ENCODE results near the gene TCERG1L.

The TCERG1L gene

GRCh38 chr10:131166486-131166885 is 145.0 kb downstream of the TCERG1L start:
- Histone ChIP-seq H3K4me3 (IDR thresholded peaks at IDR 0.05; ENCODE audit: insufficient read depth, low read depth, low read length) (no peak overlapping the region), H3K4me1 (ENCODE audit: low read depth, poor library complexity, severe bottlenecking) (no peaks in the 10 kb centered on the region), H3K36me3 (ENCODE audit: insufficient read depth) (no peaks in the 10 kb centered on the region), H3K79me2 (ENCODE audit: insufficient read depth, low read depth) (no peaks in the 10 kb centered on the region), H2AFZ (ENCODE audit: low read depth) (no peak overlapping the region), H3K9ac (no peak overlapping the region), H3K27me3 (ENCODE audit: insufficient read depth, low read depth) (no peaks in the 10 kb centered on the region), H3K27ac (no peak overlapping the region), H3K4me2 (no peak overlapping the region), H4K20me1 (ENCODE audit: insufficient read depth) (no peaks in the 10 kb centered on the region)
- no peak for TF ChIP-seq CTCF (conservative IDR thresholded peaks at IDR 0.05; ENCODE audit: low read depth, low read length)

DNA sequence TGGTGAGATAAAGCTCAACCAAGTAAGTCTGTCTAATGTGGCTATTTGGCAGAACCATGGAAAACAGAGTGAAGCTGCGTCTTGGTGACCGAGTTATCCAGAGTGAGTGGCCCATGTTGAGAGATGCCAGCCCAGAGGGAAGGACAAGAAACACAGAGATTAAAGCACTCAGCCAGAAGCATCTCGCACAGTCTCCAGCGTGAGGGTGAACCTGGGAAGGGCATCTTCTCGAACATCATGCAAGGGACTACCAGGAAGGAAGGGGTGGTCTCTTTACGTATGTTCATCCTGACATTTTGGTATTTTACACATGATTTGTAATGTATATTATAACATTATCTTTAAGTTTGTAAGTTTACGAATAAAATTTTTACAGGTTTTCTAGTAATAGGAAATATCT is 146.4 kb downstream of the TCERG1L start:
- H3K27me3 ChIP-seq (ENCODE audit: insufficient read depth, low read depth) = no peaks in the 10 kb centered on the region
- no peak overlapping the region for H3K4me2 ChIP-seq
- H3K79me2 ChIP-seq (ENCODE audit: insufficient read depth, low read depth) = no peaks in the 10 kb centered on the region
- no peaks in the 10 kb centered on the region for H4K20me1 ChIP-seq (ENCODE audit: insufficient read depth)
- no peak overlapping the region for H2AFZ ChIP-seq (ENCODE audit: low read depth)
- no peak overlapping the region for H3K4me3 ChIP-seq (IDR thresholded peaks at IDR 0.05; ENCODE audit: insufficient read depth, low read depth, low read length)
- H3K36me3 ChIP-seq (ENCODE audit: insufficient read depth) = no peaks in the 10 kb centered on the region
- TF ChIP-seq CTCF (conservative IDR thresholded peaks at IDR 0.05; ENCODE audit: low read depth, low read length) = no peak
- no peak overlapping the region for H3K9ac ChIP-seq
- no peak overlapping the region for H3K27ac ChIP-seq
- no peaks in the 10 kb centered on the region for H3K4me1 ChIP-seq (ENCODE audit: low read depth, poor library complexity, severe bottlenecking)

GRCh38 chr10:131162866-131163843 is 148.4 kb downstream of the TCERG1L start:
- no peak overlapping the region for H3K27ac ChIP-seq
- no peaks in the 10 kb centered on the region for H3K36me3 ChIP-seq (ENCODE audit: insufficient read depth)
- TF ChIP-seq CTCF (conservative IDR thresholded peaks at IDR 0.05; ENCODE audit: low read depth, low read length) = no peak
- H3K4me2 ChIP-seq = no peak overlapping the region
- H4K20me1 ChIP-seq (ENCODE audit: insufficient read depth) = no peaks in the 10 kb centered on the region
- no peak overlapping the region for H3K4me3 ChIP-seq (IDR thresholded peaks at IDR 0.05; ENCODE audit: insufficient read depth, low read depth, low read length)
- H3K9ac ChIP-seq = no peak overlapping the region
- no peaks in the 10 kb centered on the region for H3K27me3 ChIP-seq (ENCODE audit: insufficient read depth, low read depth)
- H2AFZ ChIP-seq (ENCODE audit: low read depth) = no peak overlapping the region
- no peaks in the 10 kb centered on the region for H3K79me2 ChIP-seq (ENCODE audit: insufficient read depth, low read depth)
- H3K4me1 ChIP-seq (ENCODE audit: low read depth, poor library complexity, severe bottlenecking) = no peaks in the 10 kb centered on the region

- Histone ChIP-seq H3K4me1 (ENCODE audit: low read depth, poor library complexity, severe bottlenecking) (no peaks in the 10 kb centered on the region), H3K79me2 (ENCODE audit: insufficient read depth, low read depth) (no peaks in the 10 kb centered on the region), H3K4me3 (IDR thresholded peaks at IDR 0.05; ENCODE audit: insufficient read depth, low read depth, low read length) (no peak overlapping the region)
Observed at GRCh38 chr10:131162211-131162610, 149.3 kb downstream of the TCERG1L start.

More at GRCh38 chr10:131162211-131162610, 149.3 kb downstream of the TCERG1L start:
- Histone ChIP-seq H4K20me1 (ENCODE audit: insufficient read depth) (no peaks in the 10 kb centered on the region), H2AFZ (ENCODE audit: low read depth) (no peak overlapping the region), H3K27ac (no peak overlapping the region), H3K36me3 (ENCODE audit: insufficient read depth) (no peaks in the 10 kb centered on the region), H3K4me2 (no peak overlapping the region), H3K27me3 (ENCODE audit: insufficient read depth, low read depth) (no peaks in the 10 kb centered on the region), H3K9ac (no peak overlapping the region)
- TF ChIP-seq CTCF (conservative IDR thresholded peaks at IDR 0.05; ENCODE audit: low read depth, low read length) = no peak

Data from KMS-11 (cell line).